ENCODE data around the gene ZNF683.

The ZNF683 gene

DNA sequence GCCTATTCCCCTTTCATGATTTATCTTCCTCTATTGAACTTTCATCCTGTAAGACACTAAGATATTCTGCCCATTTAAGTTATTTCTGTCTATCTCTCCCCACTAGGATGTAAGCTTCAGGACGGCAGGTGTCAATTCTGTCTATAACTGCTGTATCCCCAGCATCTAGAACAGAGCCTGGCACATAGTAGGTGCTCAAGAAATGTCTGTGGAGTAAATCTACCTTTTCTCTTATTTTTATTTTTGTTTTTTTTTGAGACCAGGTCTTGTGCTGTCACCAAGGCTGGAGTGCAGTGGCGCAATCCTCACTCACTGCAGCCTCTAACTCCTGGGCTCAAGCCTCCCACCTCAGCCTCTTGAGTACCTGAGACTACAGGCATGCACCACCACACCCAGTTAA is 49.2 kb downstream of the ZNF683 start:
- no peaks in the 10 kb centered on the region for H3K27me3 ChIP-seq (ENCODE audit: low read length)
- H4K20me1 ChIP-seq (ENCODE audit: low read depth, low read length): no peaks in the 10 kb centered on the region
- peaks cover 4% of the 10 kb centered on the region; the same call in 1 of the 2 replicates for H3K36me3 ChIP-seq (ENCODE audit: low read length)
- H3K4me2 ChIP-seq (ENCODE audit: low read depth, low read length, poor library complexity, severe bottlenecking): no peak overlapping the region
- H3F3A ChIP-seq (ENCODE audit: insufficient read depth): peaks cover 25% of the 10 kb centered on the region
- no peaks in the 10 kb centered on the region for H3K9me3 ChIP-seq (ENCODE audit: insufficient read depth, low read length)
- TF ChIP-seq EZH2phosphoT487 (conservative IDR thresholded peaks at IDR 0.05; ENCODE audit: low read length): no peak
- TF ChIP-seq, protein P1, sequence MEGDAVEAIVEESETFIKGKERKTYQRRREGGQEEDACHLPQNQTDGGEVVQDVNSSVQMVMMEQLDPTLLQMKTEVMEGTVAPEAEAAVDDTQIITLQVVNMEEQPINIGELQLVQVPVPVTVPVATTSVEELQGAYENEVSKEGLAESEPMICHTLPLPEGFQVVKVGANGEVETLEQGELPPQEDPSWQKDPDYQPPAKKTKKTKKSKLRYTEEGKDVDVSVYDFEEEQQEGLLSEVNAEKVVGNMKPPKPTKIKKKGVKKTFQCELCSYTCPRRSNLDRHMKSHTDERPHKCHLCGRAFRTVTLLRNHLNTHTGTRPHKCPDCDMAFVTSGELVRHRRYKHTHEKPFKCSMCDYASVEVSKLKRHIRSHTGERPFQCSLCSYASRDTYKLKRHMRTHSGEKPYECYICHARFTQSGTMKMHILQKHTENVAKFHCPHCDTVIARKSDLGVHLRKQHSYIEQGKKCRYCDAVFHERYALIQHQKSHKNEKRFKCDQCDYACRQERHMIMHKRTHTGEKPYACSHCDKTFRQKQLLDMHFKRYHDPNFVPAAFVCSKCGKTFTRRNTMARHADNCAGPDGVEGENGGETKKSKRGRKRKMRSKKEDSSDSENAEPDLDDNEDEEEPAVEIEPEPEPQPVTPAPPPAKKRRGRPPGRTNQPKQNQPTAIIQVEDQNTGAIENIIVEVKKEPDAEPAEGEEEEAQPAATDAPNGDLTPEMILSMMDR (IDR thresholded peaks at IDR 0.05; ENCODE audit: insufficient read depth, low read length, poor library complexity, severe bottlenecking): no peak
- no peak overlapping the region for H2AFZ ChIP-seq (ENCODE audit: low read depth, low read length, severe bottlenecking)
- no peak overlapping the region for H3K9ac ChIP-seq (ENCODE audit: low read length)
- H3K9me2 ChIP-seq (replicated peaks; ENCODE audit: insufficient read depth, low read length): no peaks in the 10 kb centered on the region
- no peak overlapping the region for H3K27ac ChIP-seq (ENCODE audit: low read depth, low read length)
- H3K4me3 ChIP-seq (ENCODE audit: insufficient read depth, low read length, poor library complexity, severe bottlenecking): no peak overlapping the region
- H3K79me2 ChIP-seq (ENCODE audit: insufficient read depth, low read length): peaks cover 6% of the 10 kb centered on the region

DNA sequence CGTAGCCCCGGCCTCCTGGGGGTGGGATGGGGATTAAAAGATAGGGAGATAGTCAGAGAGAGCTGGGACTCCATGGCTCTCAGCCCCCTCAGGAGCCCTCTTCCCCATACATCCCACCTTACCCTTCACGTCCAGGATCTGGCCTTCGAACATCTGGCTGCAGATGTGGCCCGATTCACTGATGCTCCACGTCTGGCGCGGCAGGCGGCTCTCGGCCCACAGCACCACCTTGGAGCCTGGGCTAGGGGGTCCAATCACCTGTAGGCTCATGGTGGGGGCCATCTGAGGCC is 50.6 kb downstream of the ZNF683 start:
- Histone ChIP-seq H3F3A (ENCODE audit: insufficient read depth) (peaks cover 38% of the 10 kb centered on the region), H4K20me1 (ENCODE audit: low read depth, low read length) (no peaks in the 10 kb centered on the region), H3K9me3 (ENCODE audit: insufficient read depth, low read length) (no peaks in the 10 kb centered on the region), H3K27me3 (ENCODE audit: low read length) (no peaks in the 10 kb centered on the region), H3K4me2 (ENCODE audit: low read depth, low read length, poor library complexity, severe bottlenecking) (no peak overlapping the region), H3K9ac (ENCODE audit: low read length) (0 out of 2 replicates have a peak overlapping the region, but pooled peaks have one; percentile 1), H3K4me3 (ENCODE audit: insufficient read depth, low read length, poor library complexity, severe bottlenecking) (no peak overlapping the region), H2AFZ (ENCODE audit: low read depth, low read length, severe bottlenecking) (no peak overlapping the region), H3K9me2 (replicated peaks; ENCODE audit: insufficient read depth, low read length) (no peaks in the 10 kb centered on the region), H3K79me2 (ENCODE audit: insufficient read depth, low read length) (peaks cover 19% of the 10 kb centered on the region), H3K27ac (ENCODE audit: low read depth, low read length) (no peak overlapping the region), H3K36me3 (ENCODE audit: low read length) (peaks cover 4% of the 10 kb centered on the region; the same call in 1 of the 2 replicates)
- TF ChIP-seq EZH2phosphoT487 (conservative IDR thresholded peaks at IDR 0.05; ENCODE audit: low read length): no peak
- TF ChIP-seq, protein P1 (IDR thresholded peaks at IDR 0.05; ENCODE audit: insufficient read depth, low read length, poor library complexity, severe bottlenecking): no peak

DNA sequence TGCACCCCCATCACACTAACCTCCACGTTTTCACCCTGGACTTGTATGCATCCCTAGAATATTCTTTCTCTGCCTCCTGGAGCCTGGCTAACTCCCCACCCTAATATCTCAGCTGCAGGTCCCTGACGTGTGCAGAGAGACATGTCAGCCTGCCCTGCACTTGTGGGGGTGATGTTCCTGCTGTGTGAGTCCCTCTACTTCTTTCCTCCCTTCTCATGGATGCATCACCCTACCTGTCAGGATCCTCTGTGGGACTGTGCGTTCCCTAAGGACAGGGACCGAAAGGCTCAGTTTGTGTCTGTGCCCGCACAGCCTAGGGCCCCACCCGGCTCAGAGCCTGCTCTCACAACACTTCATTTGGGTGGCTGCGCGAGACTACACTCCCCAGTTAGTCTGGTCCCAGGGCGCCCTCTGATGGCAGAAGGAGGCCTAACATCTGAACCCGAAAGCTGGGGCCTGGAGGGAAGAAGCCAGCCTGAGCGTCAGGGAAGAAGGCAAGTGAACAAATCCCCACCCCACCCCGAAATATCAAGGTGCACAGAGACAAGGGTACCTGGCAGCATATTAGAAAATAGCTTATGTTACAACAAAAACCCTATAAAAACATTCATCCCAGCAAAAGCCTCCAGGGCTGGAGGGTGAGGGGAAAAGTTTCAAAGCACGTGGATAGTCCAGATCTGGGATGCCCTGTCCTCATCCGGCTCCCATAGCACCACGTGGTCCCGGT is 51.1 kb downstream of the ZNF683 start:
- Histone ChIP-seq H3K27me3 (ENCODE audit: low read length) (no peaks in the 10 kb centered on the region), H3K79me2 (ENCODE audit: insufficient read depth, low read length) (peaks cover 20% of the 10 kb centered on the region), H3K27ac (ENCODE audit: low read depth, low read length) (peak overlapping the region; percentile 93), H3F3A (ENCODE audit: insufficient read depth) (peaks cover 43% of the 10 kb centered on the region), H2AFZ (ENCODE audit: low read depth, low read length, severe bottlenecking) (no peak overlapping the region), H3K9me2 (replicated peaks; ENCODE audit: insufficient read depth, low read length) (no peaks in the 10 kb centered on the region), H3K4me3 (ENCODE audit: insufficient read depth, low read length, poor library complexity, severe bottlenecking) (no peak overlapping the region), H4K20me1 (ENCODE audit: low read depth, low read length) (no peaks in the 10 kb centered on the region), H3K4me2 (ENCODE audit: low read depth, low read length, poor library complexity, severe bottlenecking) (peak overlapping the region; percentile 22), H3K9ac (ENCODE audit: low read length) (peak overlapping the region; percentile 10; the same call in 1 of the 2 replicates), H3K9me3 (ENCODE audit: insufficient read depth, low read length) (no peaks in the 10 kb centered on the region), H3K36me3 (ENCODE audit: low read length) (peaks cover 4% of the 10 kb centered on the region; the same call in 1 of the 2 replicates)
- TF ChIP-seq, protein P1 (IDR thresholded peaks at IDR 0.05; ENCODE audit: insufficient read depth, low read length, poor library complexity, severe bottlenecking): peak; percentile 81
- TF ChIP-seq EZH2phosphoT487 (conservative IDR thresholded peaks at IDR 0.05; ENCODE audit: low read length): no peak
